Measurements from ENCODE around the gene TPD52L3.

The TPD52L3 gene

DNA sequence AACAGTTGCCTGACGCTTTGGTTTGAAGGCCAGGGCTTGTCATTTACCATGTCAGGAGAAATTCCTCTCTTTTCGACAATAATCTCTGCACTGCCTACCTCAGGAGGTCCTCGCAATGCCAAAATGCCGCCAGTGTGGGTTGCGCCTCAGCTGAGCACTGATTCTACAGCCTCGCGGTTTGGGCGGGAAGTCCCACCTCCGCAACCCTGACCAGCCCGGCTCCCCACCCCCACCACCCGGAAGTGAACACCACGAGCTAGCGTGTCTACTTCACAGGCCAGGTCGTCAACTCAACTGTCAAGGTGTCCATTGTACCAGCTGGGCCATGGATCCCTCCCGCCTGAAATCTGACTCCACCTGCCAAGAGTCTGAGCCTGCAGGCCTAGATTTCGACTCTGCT, at the start of gene TPD52L3:
TPD52L3 (plus strand) TSS at position 273 of the 400 bp plus-strand sequence. CDS start 221 bp downstream, outside the sequence.
- no peak for DNase-seq

- DNase-seq, result no peak
These were observed 26.3 kb upstream of the TPD52L3 start for GRCh38 chr9:6301858-6302257.

DNA sequence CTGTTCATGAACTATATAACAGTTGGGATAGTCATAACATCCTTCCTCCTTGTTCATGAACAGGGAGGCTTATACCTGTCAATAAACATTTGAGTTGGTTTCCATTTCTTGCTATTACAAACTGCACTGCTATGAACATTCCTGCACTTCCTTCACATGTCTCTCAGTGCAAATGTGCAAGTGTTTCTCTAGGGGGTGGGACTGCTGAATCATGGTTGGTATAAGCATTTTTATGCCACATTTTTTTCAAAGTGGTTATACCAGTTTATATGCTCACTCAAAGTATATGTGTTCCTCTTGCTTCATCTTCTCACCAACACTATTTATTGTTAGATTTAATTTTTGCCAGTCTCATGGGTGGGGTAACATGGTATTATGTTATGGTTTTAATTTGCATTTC, 25.8 kb upstream of the TPD52L3 start:
- DNase-seq, result no peak

GRCh38 chr9:6304232-6304631, 23.9 kb upstream of the TPD52L3 start:
- no peak for DNase-seq

DNA sequence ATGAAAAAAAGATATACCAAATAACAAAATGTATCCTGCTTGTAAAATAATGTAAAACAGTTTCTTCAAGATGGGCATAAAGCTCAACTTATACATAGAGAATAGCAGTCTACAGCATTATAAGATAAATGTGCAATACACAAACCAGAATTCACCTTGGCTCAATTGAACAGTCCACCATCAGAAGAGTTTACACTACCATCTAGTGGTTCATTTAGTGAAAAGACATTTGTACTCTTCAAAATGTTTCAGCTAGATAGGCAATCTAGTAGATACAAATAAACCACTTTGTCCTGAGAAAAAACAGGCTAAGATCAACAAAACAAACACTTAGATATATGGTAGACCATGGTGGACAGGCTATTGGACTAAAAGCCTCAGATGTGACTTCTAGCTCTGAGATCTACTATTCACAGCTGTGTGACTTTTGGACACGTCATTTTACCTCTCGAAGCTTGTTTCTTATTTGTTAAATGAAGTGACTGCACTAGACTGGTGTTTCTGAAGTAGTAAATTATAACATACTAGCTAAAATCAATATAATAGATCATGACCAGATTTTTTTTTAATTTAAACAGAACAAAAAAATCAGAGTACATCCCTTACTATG, 22.1 kb upstream of the TPD52L3 start:
- no peak for DNase-seq

GRCh38 chr9:6307551-6308096, 20.6 kb upstream of the TPD52L3 start:
- DNase-seq, result no peak

- no peak for DNase-seq
These were observed 2.9 kb downstream of the TPD52L3 start for GRCh38 chr9:6330958-6331634.

DNA sequence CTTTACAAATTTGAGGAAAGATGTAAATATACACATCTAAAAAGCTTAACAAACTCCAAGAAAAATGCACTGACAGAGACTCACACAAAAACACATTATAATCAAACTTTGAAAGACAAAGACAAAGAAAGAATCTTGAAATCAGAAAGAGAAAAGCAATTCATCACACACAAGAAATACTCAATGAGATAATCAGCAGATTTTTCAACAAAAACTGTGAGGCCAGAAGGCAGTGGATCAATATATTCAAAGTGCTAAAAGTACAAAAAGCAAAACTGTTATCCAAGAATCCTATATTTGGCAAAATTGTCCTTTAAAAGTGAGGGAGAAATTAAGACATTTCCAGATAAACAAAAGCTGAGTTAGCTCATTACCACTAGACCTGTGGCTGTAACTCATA, 6.1 kb downstream of the TPD52L3 start:
- no peak for DNase-seq

DNA sequence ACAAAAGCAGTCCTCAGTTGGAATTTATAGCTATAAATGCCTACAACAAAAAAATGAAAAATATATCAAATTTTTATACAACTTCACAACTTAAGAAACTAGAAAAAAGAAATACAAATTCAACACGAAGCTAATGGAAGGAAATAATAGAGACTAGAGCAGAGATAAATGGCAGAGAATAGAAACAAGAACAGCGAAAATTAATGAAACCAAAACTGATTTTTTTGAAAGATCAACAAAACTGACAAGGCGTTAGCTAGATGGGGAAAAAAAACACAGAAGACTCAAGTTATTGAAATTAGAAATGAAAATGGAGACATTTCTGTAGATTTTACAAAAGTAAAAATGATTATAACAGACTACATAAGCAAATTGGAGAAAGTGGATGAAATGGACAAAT, 20.6 kb downstream of the TPD52L3 start:
- DNase-seq, result no peak

- no peak for DNase-seq
These were observed 23.6 kb downstream of the TPD52L3 start for GRCh38 chr9:6351737-6352136.

DNA sequence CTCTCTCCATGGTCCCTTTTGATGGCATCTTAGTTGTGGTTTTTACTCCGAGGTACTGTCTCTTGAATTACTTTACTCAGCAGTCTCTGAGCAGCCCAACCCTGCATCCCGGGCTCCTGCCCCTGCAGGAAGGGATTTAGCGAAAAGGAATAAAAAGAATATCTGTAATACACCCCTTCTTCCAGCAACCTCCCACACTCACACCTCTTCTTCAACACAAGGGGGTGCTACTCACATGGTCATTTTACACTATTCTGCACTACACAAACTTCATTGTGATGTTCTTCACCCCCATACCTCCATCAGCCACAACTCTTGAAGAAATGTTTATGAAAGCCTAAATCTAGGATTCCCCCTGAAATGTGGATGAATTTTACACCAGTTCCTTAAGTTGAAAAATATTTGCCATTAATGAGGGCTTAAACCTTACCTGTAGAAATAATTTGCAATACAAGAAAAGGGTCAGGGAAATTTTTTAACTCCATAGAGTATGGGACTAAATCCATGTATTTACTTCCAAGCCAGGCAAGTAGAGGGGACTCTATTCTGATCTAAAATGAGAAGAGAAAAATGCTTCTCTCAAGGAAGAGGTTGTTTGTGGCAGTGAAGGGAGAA, 26.0 kb downstream of the TPD52L3 start:
- peak; percentile 10 for DNase-seq

GRCh38 chr9:6355728-6356127, 27.6 kb downstream of the TPD52L3 start:
- no peak for DNase-seq

- DNase-seq, result no peak
These were observed 28.3 kb downstream of the TPD52L3 start for GRCh38 chr9:6356441-6356840.

- no peak for DNase-seq
These were observed 28.7 kb downstream of the TPD52L3 start for GRCh38 chr9:6356904-6357303.

GRCh38 chr9:6367128-6367890, 39.1 kb downstream of the TPD52L3 start:
- DNase-seq, result no peak

DNA sequence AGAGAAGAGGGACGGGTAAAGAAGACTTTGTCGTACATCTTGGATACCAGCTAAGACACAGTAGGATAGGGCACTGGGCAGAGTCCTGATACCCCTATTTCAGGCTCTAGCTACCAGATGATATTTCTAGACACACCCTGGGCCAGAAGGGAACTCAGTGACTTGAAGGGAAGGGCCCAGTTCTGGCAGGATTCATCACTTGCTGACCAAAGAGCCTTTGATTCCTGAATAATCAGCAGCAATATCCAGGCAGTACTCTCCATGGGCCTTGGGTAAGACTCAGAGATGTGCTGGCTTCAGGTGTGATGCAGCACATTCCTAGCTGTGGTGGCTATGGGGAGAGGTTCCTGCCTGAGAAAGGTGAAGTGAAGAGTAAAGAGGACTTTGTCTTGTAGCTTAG, 40.7 kb downstream of the TPD52L3 start:
- no peak for DNase-seq

Measured in NCI-H524 treated with DMSO at 0.1 percent for 48 hours (cell line).